K562 (cell line): ENCODE data around the gene ZNF264. TPM values are rescaled to one million over a fixed set of nuclear protein-coding genes. Genes with fewer than 3 reads are reported as not detected.
A peak's percentile ranks its signal among the peaks of the same experiment; 100 is the strongest.

Source experiments
- CBFB ChIP-seq: sonication (generic); formaldehyde crosslinking; IDR thresholded peaks from 2 replicates; pipeline ENCODE4 v1.4.0; 2020; ENCODE audit warnings: mild to moderate bottlenecking, missing genetic modification reagents
- CBX5 ChIP-seq: IDR thresholded peaks from 2 replicates; pipeline ENCODE4 v1.6.1; 2014; ENCODE audit warnings: low read depth, borderline replicate concordance
- HNRNPH1 ChIP-seq: fragments of 200-400 bp; formaldehyde crosslinking; optimal IDR thresholded peaks from 2 replicates; pipeline ENCODE3; 2017; ENCODE audit warnings: low read depth, mild to moderate bottlenecking, low read length, moderate library complexity
- HSF4 ChIP-seq: fragments of 250-450 bp; sonication (Bioruptor Pico); IDR thresholded peaks from 2 replicates; pipeline ENCODE4 v2.1.2; 2022; ENCODE audit warnings: mild to moderate bottlenecking, moderate library complexity, borderline replicate concordance
- LCOR ChIP-seq: sonication (generic); formaldehyde crosslinking; IDR thresholded peaks from 2 replicates; pipeline ENCODE4 v1.8.0; 2022; ENCODE audit warnings: mild to moderate bottlenecking, missing genetic modification reagents
- MLX ChIP-seq, 2 experiments: fragments of 450-650 bp in 1 of 2; sonication (generic) in 1 of 2; formaldehyde crosslinking; conservative IDR thresholded peaks; 2 replicates each; pipeline versions ENCODE4 v1.4.0 to v1.8.1; 2020 to 2022; ENCODE audit warnings: mild to moderate bottlenecking in 1 of 2, missing genetic modification reagents in 1 of 2
- MYBL2 ChIP-seq, 2 experiments: fragments of 450-650 bp in 1 of 2; sonication (generic) in 1 of 2; formaldehyde crosslinking in 1 of 2; IDR thresholded peaks; 2 replicates each; pipeline versions ENCODE4 v1.6.1 to v1.8.1; 2017 to 2022; ENCODE audit warnings: borderline replicate concordance in 1 of 2, inconsistent platforms in 1 of 2, low read depth in 1 of 2, mild to moderate bottlenecking in 1 of 2, missing genetic modification reagents in 1 of 2, moderate library complexity in 1 of 2
- NEUROD1 ChIP-seq: fragments of 150-350 bp; IDR thresholded peaks from 2 replicates; pipeline ENCODE4 v1.6.1; 2014; ENCODE audit warnings: borderline replicate concordance, low read length, low read depth; ENCODE audit not compliant: partially characterized antibody
- NR1H2 ChIP-seq: sonication (generic); formaldehyde crosslinking; IDR thresholded peaks from 2 replicates; pipeline ENCODE4 v1.4.0; 2020; ENCODE audit warnings: mild to moderate bottlenecking, missing genetic modification reagents
- NR2F6 ChIP-seq: fragments of 450-650 bp; formaldehyde crosslinking; IDR thresholded peaks from 2 replicates; pipeline ENCODE4 v1.4.0; 2020; ENCODE audit warnings: mild to moderate bottlenecking
- PTBP1 ChIP-seq: fragments of 200-400 bp; formaldehyde crosslinking; IDR thresholded peaks from 2 replicates; pipeline ENCODE4 v1.6.1; 2017; ENCODE audit warnings: low read depth, low read length
- RBBP5 ChIP-seq: fragments of 200-600 bp; sonication (generic); IDR thresholded peaks from 2 replicates; pipeline ENCODE4 v1.6.1; 2012; ENCODE audit warnings: borderline replicate concordance, mild to moderate bottlenecking, low read length, control low read depth, inconsistent platforms; ENCODE audit not compliant: insufficient read depth, poor library complexity, severe bottlenecking
- RBM25 ChIP-seq: fragments of 200-400 bp; formaldehyde crosslinking; IDR thresholded peaks from 2 replicates; pipeline ENCODE4 v1.6.1; 2018; ENCODE audit warnings: low read length, low read depth, moderate library complexity; ENCODE audit not compliant: severe bottlenecking
- SAP30 ChIP-seq: fragments of 200-600 bp; sonication (generic); IDR thresholded peaks from 2 replicates; pipeline ENCODE4 v1.6.1; 2012; ENCODE audit warnings: borderline replicate concordance, low read depth, mild to moderate bottlenecking, moderate library complexity, low read length, control low read depth, inconsistent platforms; ENCODE audit not compliant: insufficient read depth, poor library complexity, severe bottlenecking
- SRSF7 ChIP-seq: fragments of 200-400 bp; formaldehyde crosslinking; optimal IDR thresholded peaks from 2 replicates; pipeline ENCODE3; 2017; ENCODE audit warnings: mild to moderate bottlenecking, low read depth, low read length
- TCFL5 ChIP-seq: fragments of 250-450 bp; sonication (Bioruptor Pico); conservative IDR thresholded peaks from 2 replicates; pipeline ENCODE4 v1.6.1; 2021; ENCODE audit warnings: mild to moderate bottlenecking, moderate library complexity, matching md5 sums
- TSHZ1 ChIP-seq: fragments of 250-450 bp; sonication (Bioruptor Pico); IDR thresholded peaks from 2 replicates; pipeline ENCODE4 v1.4.0; 2020; ENCODE audit warnings: mild to moderate bottlenecking, moderate library complexity
- XRCC4 ChIP-seq: IDR thresholded peaks from one replicate; pipeline ENCODE4 v1.6.1; 2011; ENCODE audit not compliant: insufficient read depth, insufficient read length; ENCODE audit errors: extremely low read depth
- ZBTB8A ChIP-seq: fragments of 450-650 bp; IDR thresholded peaks from 2 replicates; pipeline ENCODE4 v1.6.1; 2018; ENCODE audit warnings: mild to moderate bottlenecking, moderate library complexity; ENCODE audit not compliant: partially characterized antibody
- ZNF121 ChIP-seq: sonication (generic); formaldehyde crosslinking; conservative IDR thresholded peaks from 2 replicates; pipeline ENCODE4 v1.8.0; 2022; ENCODE audit warnings: missing genetic modification reagents
- polyA plus RNA-seq, 8 experiments: library from polyadenylated mRNA; depleted of rRNA in 4 of 8; stranded (reverse) in 5 of 8; unstranded in 3 of 8; fragments of >200 nt; fragmentation: Nextera tagmentation in 2 of 8; fragmentation: Illumina TruSeq in 1 of 8; extraction: Ambion mirVana in 2 of 8; extraction: Trizol in 1 of 8; gene quantifications; 2 replicates each; pipeline versions ENCODE4 v1.2.1 to v1.2.3, GENCODE V29; 2011 to 2014; ENCODE audit warnings: inconsistent platforms in 1 of 8, missing spikeins in 1 of 8
- total RNA-seq, 7 experiments: library from RNA; depleted of rRNA in 6 of 7; stranded (reverse); fragments of >200 nt in 6 of 7; fragmentation: Illumina TruSeq in 2 of 7; extraction: Trizol in 2 of 7; gene quantifications; 2 replicates each; pipeline versions ENCODE4 v1.2.1 to v1.2.3, GENCODE V29; 2011 to 2021; ENCODE audit warnings: low replicate concordance in 1 of 7
- TF ChIP-seq, protein P1 (sequence below): fragments of 250-450 bp; sonication (Bioruptor Pico); IDR thresholded peaks from 2 replicates; pipeline ENCODE4 v1.8.0; 2022; ENCODE audit warnings: inconsistent platforms, mild to moderate bottlenecking, moderate library complexity, borderline replicate concordance

ZNF264 gene
- total and polyA plus RNA-seq, 9 of the 15 experiments (the other 6 are each of a cell fraction or from before 2014, with no cell fraction given) = 0.08 to 7.9 (median 1.3) TPM

GRCh38 chr19:57191141-57192076 is at the start of gene ZNF264 (continued):
- TF ChIP-seq, protein P1, sequence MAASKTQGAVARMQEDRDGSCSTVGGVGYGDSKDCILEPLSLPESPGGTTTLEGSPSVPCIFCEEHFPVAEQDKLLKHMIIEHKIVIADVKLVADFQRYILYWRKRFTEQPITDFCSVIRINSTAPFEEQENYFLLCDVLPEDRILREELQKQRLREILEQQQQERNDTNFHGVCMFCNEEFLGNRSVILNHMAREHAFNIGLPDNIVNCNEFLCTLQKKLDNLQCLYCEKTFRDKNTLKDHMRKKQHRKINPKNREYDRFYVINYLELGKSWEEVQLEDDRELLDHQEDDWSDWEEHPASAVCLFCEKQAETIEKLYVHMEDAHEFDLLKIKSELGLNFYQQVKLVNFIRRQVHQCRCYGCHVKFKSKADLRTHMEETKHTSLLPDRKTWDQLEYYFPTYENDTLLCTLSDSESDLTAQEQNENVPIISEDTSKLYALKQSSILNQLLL (CRISPR knock-in tag) = no peak
- TF ChIP-seq MYBL2 (IDR thresholded peaks at IDR 0.05; ENCODE audit: low read depth) = no peak
- no peak for TF ChIP-seq MYBL2 (CRISPR knock-in tag; IDR thresholded peaks at IDR 0.05; ENCODE audit: borderline replicate concordance)
- peak; percentile 53 for TF ChIP-seq RBBP5
- TF ChIP-seq NEUROD1 = no peak
- TF ChIP-seq RBM25 = no peak
- TF ChIP-seq TSHZ1 = no peak
- no peak for TF ChIP-seq NR1H2 (CRISPR knock-in tag)
- no peak for TF ChIP-seq SAP30
- peak; percentile 65; the same call in 1 of the 2 replicates for TF ChIP-seq LCOR
- no peak for TF ChIP-seq XRCC4
- TF ChIP-seq PTBP1 = no peak
- TF ChIP-seq ZBTB8A = no peak
- TF ChIP-seq ZNF121 (CRISPR knock-in tag) = no peak
- TF ChIP-seq TCFL5 (CRISPR knock-in tag) = no peak
- no peak for TF ChIP-seq NR2F6 (CRISPR knock-in tag)
- no peak for TF ChIP-seq SRSF7
- TF ChIP-seq HSF4 (CRISPR knock-in tag) = no peak
- no peak for TF ChIP-seq CBFB
- TF ChIP-seq HNRNPH1 = no peak
- TF ChIP-seq CBX5 = 0 out of 2 replicates have a peak, but pooled peaks have one; percentile 33
- no peak for TF ChIP-seq MLX (CRISPR knock-in tag; conservative IDR thresholded peaks at IDR 0.05)
